GM18861 (cell line): ENCODE measurements around the gene BCR.

Experiments
- ATAC-seq: cut with Tn5 transposase; IDR thresholded peaks from one replicate; pipeline ENCODE4 v1.9.1; 2021; ENCODE audit not compliant: unreplicated experiment

BCR gene

GRCh38 chr22:23215294-23216241 is 35.3 kb downstream of the BCR start:
- ATAC-seq = no peak

- ATAC-seq = no peak
These were observed 36.3 kb downstream of the BCR start for GRCh38 chr22:23216461-23217170.

GRCh38 chr22:23217171-23218052 is 37.1 kb downstream of the BCR start:
- ATAC-seq = no peak

GRCh38 chr22:23218053-23218866 is 38.0 kb downstream of the BCR start:
- no peak for ATAC-seq

- no peak for ATAC-seq
These were observed 38.5 kb downstream of the BCR start for GRCh38 chr22:23218867-23219251.

GRCh38 chr22:23219317-23219716 is 39.0 kb downstream of the BCR start:
- no peak for ATAC-seq

- peak; percentile 72 for ATAC-seq
These were observed 39.6 kb downstream of the BCR start for GRCh38 chr22:23219822-23220484.

GRCh38 chr22:23220485-23221350 is 40.4 kb downstream of the BCR start:
- no peak for ATAC-seq

GRCh38 chr22:23221351-23221804 is 41.1 kb downstream of the BCR start:
- no peak for ATAC-seq

- no peak for ATAC-seq
These were observed 41.9 kb downstream of the BCR start for GRCh38 chr22:23222033-23222792.

GRCh38 chr22:23222793-23223568 is 42.7 kb downstream of the BCR start:
- ATAC-seq = no peak

- ATAC-seq = no peak
These were observed 43.4 kb downstream of the BCR start for GRCh38 chr22:23223569-23224317.

- ATAC-seq = no peak
These were observed 44.5 kb downstream of the BCR start for GRCh38 chr22:23224846-23225245.

GRCh38 chr22:23225337-23225723 is 45.0 kb downstream of the BCR start:
- no peak for ATAC-seq

GRCh38 chr22:23225724-23226496 is 45.6 kb downstream of the BCR start:
- no peak for ATAC-seq

GRCh38 chr22:23226497-23226850 is 46.2 kb downstream of the BCR start:
- no peak for ATAC-seq
